Measurements from ENCODE around the gene MACROD2.

- TF ChIP-seq CTCF (IDR thresholded peaks at IDR 0.05) (no peak), EZH2 (IDR thresholded peaks at IDR 0.05; ENCODE audit: borderline replicate concordance, insufficient read depth, low read depth, low read length, poor library complexity, severe bottlenecking) (no peak)
Measured at GRCh38 chr20:14759979-14760378, 764.7 kb downstream of the MACROD2 start.
